H1 (cell line): ENCODE data around the gene MCC. TPM values are rescaled to one million over a fixed set of nuclear protein-coding genes. Genes with fewer than 3 reads are reported as not detected.

Source experiments
- CHD2 ChIP-seq: IDR thresholded peaks from 2 replicates; pipeline ENCODE4 v1.6.1; 2012; ENCODE audit warnings: low read length, improper control_type of control experiment
- CREB1 ChIP-seq: IDR thresholded peaks from 2 replicates; pipeline ENCODE4 v1.6.1; 2012; ENCODE audit warnings: inconsistent platforms
- CTCF ChIP-seq, 3 experiments: IDR thresholded peaks; 1 replicate in 2 of 3; 2 replicates in 1 of 3; pipeline versions ENCODE4 v1.5.1 to v1.6.1; 2011; ENCODE audit warnings: low read length in 3 of 3, mild to moderate bottlenecking in 3 of 3, inconsistent platforms in 2 of 3, low read depth in 1 of 3, moderate library complexity in 1 of 3; ENCODE audit not compliant: insufficient read depth in 1 of 3; ENCODE audit errors: control extremely low read depth in 1 of 3
- JUN ChIP-seq: IDR thresholded peaks from 2 replicates; pipeline ENCODE4 v1.6.1; 2011; ENCODE audit warnings: low read depth, mild to moderate bottlenecking, improper control_type of control experiment, low read length
- POLR2A ChIP-seq, 2 experiments: IDR thresholded peaks; 1 replicate in 1 of 2; 2 replicates in 1 of 2; pipeline ENCODE4 v1.6.1; 2011; ENCODE audit warnings: low read depth in 2 of 2, low read length in 2 of 2, mild to moderate bottlenecking in 2 of 2; ENCODE audit errors: control extremely low read depth in 1 of 2
- RNF2 ChIP-seq: fragments of 200-900, 300-1000 bp; sonication (generic); IDR thresholded peaks from 2 replicates; pipeline ENCODE4 v1.7.1; 2016; ENCODE audit warnings: borderline replicate concordance, low read depth, mild to moderate bottlenecking, antibody characterized with exemption, low read length; ENCODE audit not compliant: poor library complexity, severe bottlenecking; ENCODE audit errors: missing control alignments
- SIN3A ChIP-seq, 2 experiments: IDR thresholded peaks in 1 of 2; conservative IDR thresholded peaks in 1 of 2; 2 replicates each; pipeline ENCODE4 v1.6.1; 2011 to 2012; ENCODE audit warnings: low read length in 2 of 2, improper control_type of control experiment in 1 of 2, low read depth in 1 of 2, mild to moderate bottlenecking in 1 of 2
- YY1 ChIP-seq: IDR thresholded peaks from 2 replicates; pipeline ENCODE4 v1.6.1; 2011; ENCODE audit warnings: low read depth, mild to moderate bottlenecking, low read length
- polyA plus RNA-seq, 7 experiments: library from polyadenylated mRNA; depleted of rRNA in 3 of 7; stranded (reverse) in 5 of 7; unstranded in 2 of 7; fragments of >200 nt in 5 of 7; fragments of 200-250 nt in 2 of 7; gene quantifications; 1 replicate in 5 of 7; 2 replicates in 1 of 7; 4 replicates in 1 of 7; pipeline versions ENCODE4 v1.2.1 to v1.2.3, GENCODE V29; 2011 to 2013; ENCODE audit warnings: missing spikeins in 2 of 7, mixed read lengths in 2 of 7
- total RNA-seq: library from RNA; stranded (reverse); fragmentation: NEBNext Ultra II Directional; extraction: Animal tissue kit (Norgen Biotek cat#: 25700); gene quantifications from 2 replicates; pipeline ENCODE4 v1.2.1, GENCODE V29; 2021
- TF ChIP-seq, protein P1 (sequence below): IDR thresholded peaks from 2 replicates; pipeline ENCODE4 v1.6.1; 2011; ENCODE audit warnings: low read depth, mild to moderate bottlenecking, low read length; ENCODE audit not compliant: insufficient read depth

MCC gene
- total and polyA plus RNA-seq, 2 of the 8 experiments (the other 6 are each of a cell fraction or from before 2014, with no cell fraction given) = 2.6 to 18.3 TPM

GRCh38 chr5:113197456-113198200 is 290.6 kb downstream of the MCC start (continued):
- TF ChIP-seq, protein P1, sequence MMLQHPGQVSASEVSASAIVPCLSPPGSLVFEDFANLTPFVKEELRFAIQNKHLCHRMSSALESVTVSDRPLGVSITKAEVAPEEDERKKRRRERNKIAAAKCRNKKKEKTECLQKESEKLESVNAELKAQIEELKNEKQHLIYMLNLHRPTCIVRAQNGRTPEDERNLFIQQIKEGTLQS = no peak
- TF ChIP-seq YY1 = no peak
- TF ChIP-seq CREB1 = no peak
- no peak for TF ChIP-seq RNF2
- TF ChIP-seq JUN = no peak
- TF ChIP-seq SIN3A (conservative IDR thresholded peaks at IDR 0.05 in 1 of 2, IDR thresholded peaks at IDR 0.05 in 1 of 2; ENCODE audit: low read depth in 1 of 2, low read length in 2 of 2) = no peak
- no peak for TF ChIP-seq CTCF (IDR thresholded peaks at IDR 0.05; ENCODE audit: control extremely low read depth in 1 of 3, insufficient read depth in 1 of 3, low read depth in 1 of 3, low read length in 3 of 3)
- TF ChIP-seq POLR2A (IDR thresholded peaks at IDR 0.05; ENCODE audit: control extremely low read depth in 1 of 2, low read depth in 2 of 2, low read length in 2 of 2) = no peak
- no peak for TF ChIP-seq CHD2
